Iris pigment epithelial cell (primary cell): ENCODE measurements around the gene ASIC1.

Source experiments
- DNase-seq: peaks from one replicate; pipeline ENCODE4 v3.0.0-alpha.2; 2011; ENCODE audit warnings: low read depth

ASIC1 gene

DNA sequence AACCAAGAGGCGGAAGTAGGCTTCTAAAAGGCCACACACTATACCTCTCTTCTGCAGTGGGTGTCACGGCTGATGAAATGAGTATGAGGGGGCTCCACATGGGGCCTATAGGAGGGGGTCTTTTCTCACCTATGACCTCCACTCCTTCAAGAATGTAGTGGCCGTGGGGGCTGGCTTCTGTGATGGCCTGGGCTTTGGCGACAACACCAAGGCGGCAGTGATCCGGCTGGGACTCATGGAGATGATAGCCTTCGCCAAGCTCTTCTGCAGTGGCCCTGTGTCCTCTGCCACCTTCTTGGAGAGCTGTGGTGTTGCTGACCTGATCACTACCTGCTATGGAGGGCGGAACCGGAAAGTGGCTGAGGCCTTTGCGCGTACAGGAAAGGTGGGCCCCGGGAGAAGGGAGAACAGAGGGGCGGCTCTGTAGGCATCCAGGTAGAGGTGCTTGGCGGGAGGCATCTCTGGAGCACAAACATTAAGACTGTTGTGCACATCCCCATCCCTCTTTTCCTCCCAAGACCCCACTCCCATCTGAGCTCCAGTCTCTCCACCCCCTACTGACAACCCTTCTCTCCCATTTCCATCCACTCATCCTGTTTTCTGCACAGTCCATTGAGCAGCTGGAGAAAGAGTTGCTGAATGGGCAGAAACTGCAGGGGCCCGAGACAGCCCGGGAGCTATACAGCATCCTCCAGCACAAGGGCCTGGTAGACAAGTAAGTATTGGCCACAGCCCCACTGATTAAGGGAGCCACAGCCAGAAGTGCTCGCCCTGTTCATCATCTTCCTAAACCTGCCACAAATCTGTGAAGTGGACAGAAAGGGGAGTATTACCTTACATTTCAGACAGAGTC lies 50.2 kb downstream of the ASIC1 start:
- no peak for DNase-seq

DNA sequence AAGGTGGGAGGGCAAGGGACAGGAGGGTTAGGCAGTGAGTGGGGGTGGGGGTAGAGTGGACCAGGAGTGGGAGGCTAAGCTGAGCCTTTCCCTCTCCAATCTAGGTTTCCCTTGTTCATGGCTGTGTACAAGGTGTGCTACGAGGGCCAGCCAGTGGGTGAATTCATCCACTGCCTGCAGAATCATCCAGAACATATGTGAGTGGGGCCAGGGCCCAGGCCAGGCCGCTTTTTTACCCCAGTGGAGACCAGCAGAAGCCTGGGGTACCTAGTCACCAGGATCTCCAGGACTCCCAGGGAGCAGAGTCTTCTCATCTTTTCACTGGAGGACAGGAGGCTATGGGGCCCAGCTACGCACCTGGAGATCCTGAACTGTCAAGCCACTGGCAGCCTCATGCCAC lies 51.9 kb downstream of the ASIC1 start:
- DNase-seq = no peak

DNA sequence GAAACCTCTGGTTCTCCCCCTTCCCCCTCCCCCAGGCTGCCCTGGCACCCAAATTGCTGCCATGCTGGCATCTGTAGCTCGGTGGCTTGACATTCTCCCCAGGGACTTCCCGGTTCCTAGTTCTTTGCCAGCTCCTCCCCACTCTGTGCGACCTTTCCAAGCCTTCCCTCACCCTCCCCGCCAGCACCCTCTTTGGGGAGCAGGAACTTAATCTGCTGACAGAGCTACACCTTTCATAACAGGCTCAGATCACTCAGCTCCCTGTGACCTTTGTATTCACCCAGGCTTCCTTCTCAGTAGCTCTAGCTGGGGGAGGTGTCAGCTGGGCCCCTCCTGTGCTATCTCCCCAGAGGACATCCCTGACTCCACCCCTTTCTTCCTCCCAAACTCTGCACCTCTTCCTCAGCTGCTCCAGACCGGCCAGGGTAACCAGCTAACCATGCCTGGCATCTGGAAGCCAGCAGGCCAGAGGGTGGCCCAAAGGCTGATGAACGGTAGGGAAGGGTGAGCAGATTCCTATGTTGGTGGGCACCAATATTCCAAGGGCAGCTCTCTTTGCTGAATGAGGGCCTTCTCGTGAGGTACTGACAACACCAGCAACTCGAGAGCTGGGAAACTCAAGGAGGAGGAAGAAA lies 52.8 kb downstream of the ASIC1 start:
- no peak for DNase-seq

DNA sequence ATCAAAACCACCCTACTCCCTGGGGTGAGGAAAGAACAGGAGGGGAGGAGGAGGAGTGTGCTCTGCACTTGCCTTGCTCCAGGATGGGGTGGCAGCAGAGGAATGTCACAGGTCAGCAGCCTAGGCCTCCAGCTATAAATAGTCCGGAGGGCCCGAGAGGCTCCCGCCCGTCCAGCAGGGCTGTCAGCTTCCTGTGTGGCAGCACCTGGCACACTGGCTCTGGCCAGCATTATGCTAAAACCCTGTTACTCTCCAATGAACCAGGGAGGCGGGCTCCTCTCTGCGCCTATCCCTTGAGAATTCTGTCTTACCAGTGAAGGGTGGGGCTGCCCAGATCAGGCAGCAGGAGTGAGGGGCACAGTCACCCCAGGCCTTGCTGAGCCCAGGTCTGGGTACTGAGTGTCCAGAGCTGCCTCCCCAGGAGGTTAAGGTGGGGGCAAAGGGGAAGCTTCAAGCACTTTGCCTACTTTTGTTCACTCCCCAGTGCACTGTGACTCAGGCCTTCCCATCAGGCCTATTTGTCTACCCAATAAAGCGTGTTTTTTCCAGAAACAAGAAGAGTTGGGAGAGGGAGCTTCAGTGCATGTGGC lies 53.5 kb downstream of the ASIC1 start:
- DNase-seq = peak; percentile 25

DNA sequence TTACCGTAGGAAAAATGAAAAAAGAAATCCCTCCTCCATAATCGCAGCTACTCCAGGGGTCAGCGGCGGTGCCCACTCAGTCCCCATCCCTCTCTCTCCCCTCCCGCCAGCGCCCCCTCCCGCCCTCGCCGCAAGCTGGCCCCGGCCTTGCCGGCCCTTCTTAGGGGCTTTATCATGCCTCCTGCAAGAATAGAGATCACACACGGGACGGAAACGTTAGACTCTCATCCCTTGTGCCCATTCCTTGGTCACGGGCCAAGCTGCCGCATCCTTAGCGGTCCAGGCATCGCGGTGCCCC lies 53.9 kb downstream of the ASIC1 start:
- no peak for DNase-seq

DNA sequence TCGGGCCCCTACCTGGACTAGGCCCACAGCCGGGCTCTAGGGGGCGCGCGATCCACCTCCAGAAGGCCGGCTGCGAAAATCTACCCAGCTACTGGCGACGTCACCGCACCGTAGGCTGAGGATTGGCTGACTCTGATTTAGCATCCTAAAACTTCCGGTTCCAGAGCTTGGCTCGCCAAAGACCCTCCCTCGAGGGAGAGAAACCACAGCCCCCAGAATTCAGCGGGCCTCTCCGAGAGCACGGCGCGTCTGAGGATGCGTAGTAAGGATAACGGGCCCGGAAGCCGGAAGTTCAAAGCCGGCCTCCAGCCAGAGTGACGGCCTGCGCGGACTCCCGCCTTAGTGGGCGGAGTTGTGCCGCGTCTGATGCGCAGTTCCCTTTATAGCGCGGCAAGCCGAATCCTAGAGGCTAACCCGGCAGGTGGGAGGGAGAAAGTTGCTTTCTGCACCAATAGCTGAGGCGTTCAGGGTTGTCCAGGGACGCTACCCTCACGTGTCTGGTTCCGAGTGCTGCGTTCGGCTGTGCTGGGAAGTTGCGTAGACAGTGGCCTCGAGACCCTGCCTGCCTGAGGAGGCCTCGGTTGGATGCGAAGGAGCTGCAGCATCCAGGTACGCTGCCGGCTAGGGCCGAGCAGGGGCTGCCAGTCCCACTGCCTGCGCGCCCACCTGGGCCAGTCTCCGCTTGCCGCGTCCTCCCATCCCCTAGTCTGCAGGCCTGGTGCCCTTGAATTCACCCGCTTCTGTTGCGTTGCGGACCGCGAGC lies 54.5 kb downstream of the ASIC1 start, which contains the start of gene COX14:
Gene COX14 (plus strand): TSS at position 544 of the 763 bp plus-strand sequence. CDS start 7,808 bp downstream, outside the sequence.
- peak; percentile 100 for DNase-seq

DNA sequence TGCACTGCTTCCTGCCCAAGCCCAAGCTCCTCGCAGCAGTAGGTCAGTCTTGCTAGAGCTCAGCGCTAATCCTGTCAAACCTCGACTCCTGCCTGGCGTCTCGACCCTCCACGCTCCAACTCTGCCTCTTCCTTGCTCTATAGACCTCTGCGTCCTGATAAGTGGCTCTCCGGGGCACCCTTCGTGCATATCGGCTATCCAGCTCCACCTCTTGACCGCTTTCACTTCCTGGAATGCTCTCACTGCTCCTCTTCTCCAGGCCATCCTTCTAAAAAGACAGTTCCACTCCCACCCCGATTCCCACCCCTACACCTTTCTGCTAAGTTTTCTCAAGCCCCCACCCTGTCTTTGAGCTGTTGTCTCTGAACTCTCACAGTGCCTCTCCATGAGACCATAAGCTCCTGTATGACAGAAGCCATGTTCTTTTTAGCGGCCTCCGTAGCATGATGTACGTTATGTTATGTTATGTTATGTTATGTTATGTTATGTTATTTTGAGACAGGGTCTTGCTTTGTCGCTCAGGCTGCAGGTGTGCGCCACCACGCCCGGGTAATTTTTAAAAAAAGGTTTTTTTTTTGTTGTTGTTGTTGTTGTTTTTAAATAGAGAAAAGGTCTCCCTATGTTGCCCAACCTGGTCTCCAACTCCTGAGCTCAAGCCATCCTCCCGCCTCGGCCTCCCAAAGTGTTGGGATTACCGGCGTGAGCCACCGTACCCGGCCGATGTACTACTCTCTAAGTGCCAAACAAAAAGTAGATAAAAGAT lies 55.2 kb downstream of the ASIC1 start:
- DNase-seq = no peak

DNA sequence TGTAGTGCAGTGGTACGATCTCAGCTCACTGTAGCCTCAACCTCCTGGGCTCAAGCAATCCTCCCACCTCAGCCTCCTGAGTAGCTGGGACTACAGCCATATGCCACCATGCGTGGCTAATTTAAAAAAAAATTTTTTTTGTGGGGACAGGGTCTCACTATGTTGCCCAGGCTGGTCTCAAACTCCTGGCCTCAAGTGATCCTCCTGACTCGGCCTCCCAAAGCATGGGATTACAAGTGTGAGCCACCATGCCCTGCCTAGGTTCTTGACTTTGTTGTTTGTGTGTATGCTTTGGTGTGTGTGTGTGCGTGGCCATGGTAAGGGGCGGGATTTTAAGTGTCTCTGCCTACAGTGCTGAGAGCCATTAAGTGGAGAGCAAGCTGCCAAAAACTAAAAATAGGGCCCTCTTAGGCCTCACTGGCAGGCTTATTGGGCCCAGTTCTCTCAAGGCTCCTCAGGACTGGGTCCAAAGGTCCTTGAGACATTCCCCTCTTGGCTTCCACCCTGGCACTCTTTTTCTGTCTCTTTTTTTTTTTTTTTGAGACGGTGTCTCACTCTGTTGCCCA lies 59.7 kb downstream of the ASIC1 start:
- no peak for DNase-seq

DNA sequence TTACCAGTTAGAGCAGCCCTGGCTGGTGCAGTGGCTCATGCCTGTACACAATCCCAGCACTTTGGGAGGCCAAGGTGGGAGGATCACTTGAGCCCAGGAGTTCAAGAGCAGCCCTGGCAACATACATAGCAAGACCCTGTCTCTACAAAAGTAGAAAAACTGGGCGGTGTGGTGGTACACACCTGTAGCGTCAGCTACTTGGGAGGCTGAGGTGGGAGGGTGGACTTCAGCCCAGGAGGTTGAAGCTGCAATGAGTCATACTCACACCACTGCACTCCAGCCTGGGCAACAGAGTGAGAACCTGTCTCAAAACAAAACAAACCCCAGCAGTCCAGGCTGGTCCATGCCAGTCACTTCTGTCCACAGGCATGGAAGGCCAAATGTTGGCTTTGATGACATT lies 62.0 kb downstream of the ASIC1 start:
- DNase-seq = no peak

DNA sequence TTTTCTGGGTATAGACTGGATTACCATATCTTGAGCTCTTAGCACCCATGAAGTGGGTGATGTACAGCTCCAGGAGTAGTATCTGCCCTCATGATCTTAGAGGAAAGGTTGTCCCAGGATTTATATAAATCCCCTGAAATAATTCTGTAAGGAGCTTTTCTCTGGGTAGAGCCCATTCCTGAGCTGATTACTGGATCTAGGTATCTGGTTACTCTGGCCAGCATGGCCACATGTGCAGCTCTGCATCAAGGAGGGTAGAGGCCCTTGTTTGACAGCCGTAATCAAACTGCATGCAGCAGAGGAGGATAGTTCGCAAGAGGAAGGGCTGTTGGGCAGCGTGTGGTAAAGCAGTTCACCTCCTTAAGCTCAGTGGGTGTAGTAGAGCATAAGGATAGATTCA lies 63.1 kb downstream of the ASIC1 start:
- no peak for DNase-seq

DNA sequence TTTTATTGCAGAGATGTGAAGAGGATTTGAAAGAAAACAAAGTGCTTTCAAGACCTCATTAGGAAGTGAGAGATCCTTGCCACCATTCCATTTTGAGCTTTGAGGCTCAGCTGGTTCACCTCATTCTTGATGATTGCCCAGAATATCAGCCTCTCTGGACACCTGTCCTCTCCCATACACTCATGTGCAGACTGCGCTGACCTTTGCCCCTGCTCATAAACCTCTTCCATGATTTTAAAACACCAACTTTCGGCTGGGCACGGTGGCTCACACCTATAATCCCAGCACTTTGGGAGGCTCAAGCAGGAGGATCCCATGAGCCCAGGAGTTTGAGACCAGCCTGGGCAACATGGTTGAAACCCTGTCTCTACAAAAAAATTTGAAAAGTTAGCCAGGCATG lies 63.6 kb downstream of the ASIC1 start:
- no peak for DNase-seq

DNA sequence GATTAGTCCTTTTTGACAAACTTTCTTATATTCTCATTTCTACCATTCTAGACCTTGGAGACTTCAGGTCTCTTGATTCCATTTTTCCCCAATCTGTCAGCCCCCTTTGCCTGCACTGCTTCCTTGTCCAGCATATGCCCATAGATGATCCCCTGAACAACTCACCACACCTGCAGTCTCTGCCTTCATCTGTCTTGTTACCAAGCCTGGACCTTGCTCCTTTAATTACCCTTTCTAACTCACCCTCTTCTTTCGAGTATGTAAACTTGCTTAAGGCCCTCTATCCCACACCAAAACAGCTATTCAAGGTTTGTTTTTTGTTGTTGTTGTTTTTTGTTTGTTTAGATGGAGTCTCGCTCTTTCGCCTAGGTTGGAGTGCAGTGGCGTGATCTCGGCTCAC lies 64.2 kb downstream of the ASIC1 start:
- DNase-seq = no peak

DNA sequence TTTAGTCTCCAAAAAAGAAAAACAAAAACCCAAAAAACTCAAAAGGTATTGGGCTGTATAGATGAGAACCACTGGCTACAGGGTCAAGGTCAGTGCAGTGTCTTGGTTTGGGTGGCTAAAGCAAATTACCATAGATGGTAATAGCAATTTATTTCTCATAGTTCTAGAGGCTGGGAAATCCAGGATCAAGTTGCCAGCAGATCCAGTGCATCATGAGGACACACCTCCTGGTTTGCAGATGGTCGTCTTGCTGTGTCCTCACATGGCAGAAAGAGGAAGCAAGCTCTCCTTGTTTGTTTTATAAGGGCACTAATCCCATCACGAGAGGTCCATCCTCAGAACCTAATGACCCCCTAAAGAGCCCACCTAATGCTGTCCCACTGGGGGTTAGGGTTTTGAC lies 65.8 kb downstream of the ASIC1 start:
- DNase-seq = peak; percentile 22

DNA sequence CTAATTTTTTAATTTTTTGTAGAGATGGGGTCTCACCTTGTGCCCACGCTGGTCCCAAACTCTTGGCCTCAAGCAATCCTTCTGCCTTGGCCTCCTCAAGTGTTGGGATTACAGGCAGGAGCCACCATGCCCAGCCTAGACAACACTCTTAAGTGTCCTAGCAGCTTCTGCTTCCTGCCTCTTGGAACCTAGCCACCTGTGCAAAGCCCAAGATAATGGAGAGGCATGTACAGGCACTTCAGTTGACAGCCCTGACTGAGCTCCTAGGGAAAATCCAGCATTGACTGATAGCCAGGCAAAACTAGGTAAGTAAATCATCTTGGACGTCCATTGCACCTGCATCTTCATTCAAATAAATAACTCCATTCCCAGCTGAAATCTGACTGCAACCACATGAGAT lies 70.2 kb downstream of the ASIC1 start:
- DNase-seq = no peak

DNA sequence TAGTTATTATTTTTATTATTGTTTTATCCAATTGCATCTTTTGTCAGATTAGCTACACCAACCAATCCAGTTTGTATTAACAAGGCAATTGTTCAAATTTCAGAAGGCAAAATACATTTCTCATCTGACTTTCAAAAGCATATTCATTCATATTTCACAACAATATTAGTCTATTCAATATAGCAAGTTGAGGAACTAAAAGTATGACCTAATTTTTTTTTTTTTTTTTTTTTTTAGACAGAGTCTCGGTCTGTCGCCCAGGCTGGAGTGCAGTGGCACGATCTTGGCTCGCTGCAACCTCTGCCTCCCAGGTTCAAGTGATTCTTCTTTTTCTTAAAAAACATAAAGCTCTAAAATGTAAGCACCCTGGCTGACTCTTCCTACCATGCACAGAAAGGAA lies 71.9 kb downstream of the ASIC1 start:
- DNase-seq = no peak

DNA sequence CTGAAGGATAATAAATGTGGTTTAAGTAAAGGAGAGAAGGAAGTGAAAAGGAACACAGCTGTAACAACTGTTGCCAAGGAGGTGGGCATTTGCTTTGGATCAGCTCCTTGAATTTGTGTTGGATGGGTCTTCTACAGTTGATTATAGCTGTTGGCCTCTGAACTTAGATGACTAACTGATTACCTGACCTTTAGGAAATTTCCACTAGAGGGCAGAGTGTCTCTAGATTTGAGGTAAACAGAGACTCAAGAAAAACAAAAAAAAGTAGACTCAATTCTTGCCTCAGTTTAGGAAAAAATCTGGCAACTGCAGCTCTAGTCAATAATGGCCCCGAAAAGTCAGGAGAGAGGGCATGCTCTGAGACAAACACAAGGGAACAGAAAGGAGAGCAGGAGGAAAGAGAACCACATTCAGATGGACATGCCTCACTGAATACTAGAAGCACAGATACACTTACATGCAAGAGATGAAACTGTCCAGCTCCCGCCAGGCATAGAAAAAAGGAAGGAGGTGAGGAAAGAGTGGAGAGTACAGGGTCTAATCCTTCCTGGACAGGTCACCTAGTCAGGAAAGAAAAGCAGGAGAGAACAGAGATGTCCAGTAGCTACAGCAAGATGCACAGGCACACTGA lies 75.2 kb downstream of the ASIC1 start:
- peak; percentile 18 for DNase-seq
